Activated CD8-positive, alpha-beta memory T cell treated with anti-CD3 and anti-CD28 coated beads for 48 hours (primary cell): ENCODE data around the gene ZCCHC3.

Experiments
- DNase-seq, 3 experiments: peaks; one replicate each; pipeline ENCODE4 v3.0.0-alpha.2; 2020; ENCODE audit warnings: low read depth in 2 of 3, low spot score in 2 of 3

The ZCCHC3 gene

GRCh38 chr20:341682-342081 lies 44.3 kb downstream of the ZCCHC3 start:
- DNase-seq = no peak

DNA sequence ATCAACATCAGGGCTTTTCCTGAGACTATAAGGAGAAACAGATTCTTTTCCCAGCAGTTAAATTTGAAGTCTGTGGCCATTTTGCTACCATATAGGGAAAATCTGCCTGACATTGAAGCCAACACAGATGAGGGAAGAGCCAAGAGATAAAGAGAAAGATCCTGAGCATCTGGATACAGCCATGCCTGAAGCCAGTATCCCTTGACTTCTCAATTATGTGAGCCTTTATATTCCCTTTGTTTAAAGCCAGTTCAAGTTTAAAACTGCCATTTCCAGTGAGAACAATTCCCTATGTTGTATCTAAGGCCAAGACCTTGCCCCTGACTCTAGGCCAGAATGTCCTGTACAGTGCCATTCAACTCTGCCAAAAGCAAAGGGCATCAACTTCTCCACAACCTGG lies 45.7 kb downstream of the ZCCHC3 start:
- DNase-seq = no peak

GRCh38 chr20:346033-346639 lies 48.8 kb downstream of the ZCCHC3 start:
- DNase-seq = no peak

- DNase-seq = no peak
Measured at GRCh38 chr20:346640-347316, 49.4 kb downstream of the ZCCHC3 start, which contains the start of gene NRSN2. NRSN2 (plus strand) TSS chr20:347111; CDS start chr20:349644, 2,533 bp downstream.

- no peak for DNase-seq
Measured at GRCh38 chr20:347317-347639, 49.9 kb downstream of the ZCCHC3 start.

- DNase-seq = peak; percentile 49 to 60 (median 52)
Measured at GRCh38 chr20:347640-348484, 50.5 kb downstream of the ZCCHC3 start.

- DNase-seq = no peak
Measured at GRCh38 chr20:348972-349841, 51.8 kb downstream of the ZCCHC3 start.
